ENCODE measurements around the gene ZNF277. TPM values are rescaled to one million over a fixed set of nuclear protein-coding genes. Genes with fewer than 3 reads are reported as not detected.

The ZNF277 gene
- total and polyA plus RNA-seq, 10 of the 15 experiments (the other 5 are each of a cell fraction or from before 2014, with no cell fraction given), result 10.6 to 33.9 (median 22.0) TPM

GRCh38 chr7:112263519-112263918 lies 57.0 kb downstream of the ZNF277 start (continued):
- TF ChIP-seq ZNF207 (IDR thresholded peaks at IDR 0.05; ENCODE audit: borderline replicate concordance), result no peak
- no peak for TF ChIP-seq POLR2AphosphoS2 (IDR thresholded peaks at IDR 0.05; ENCODE audit: low read depth, low read length)
- no peak for TF ChIP-seq IRF4 (IDR thresholded peaks at IDR 0.05; ENCODE audit: low read depth, low read length)
- no peak for TF ChIP-seq USF2 (IDR thresholded peaks at IDR 0.05; ENCODE audit: borderline replicate concordance, low read depth, low read length)
- no peak for TF ChIP-seq ASH2L (IDR thresholded peaks at IDR 0.05; ENCODE audit: borderline replicate concordance, low read depth)
- TF ChIP-seq, protein P1, sequence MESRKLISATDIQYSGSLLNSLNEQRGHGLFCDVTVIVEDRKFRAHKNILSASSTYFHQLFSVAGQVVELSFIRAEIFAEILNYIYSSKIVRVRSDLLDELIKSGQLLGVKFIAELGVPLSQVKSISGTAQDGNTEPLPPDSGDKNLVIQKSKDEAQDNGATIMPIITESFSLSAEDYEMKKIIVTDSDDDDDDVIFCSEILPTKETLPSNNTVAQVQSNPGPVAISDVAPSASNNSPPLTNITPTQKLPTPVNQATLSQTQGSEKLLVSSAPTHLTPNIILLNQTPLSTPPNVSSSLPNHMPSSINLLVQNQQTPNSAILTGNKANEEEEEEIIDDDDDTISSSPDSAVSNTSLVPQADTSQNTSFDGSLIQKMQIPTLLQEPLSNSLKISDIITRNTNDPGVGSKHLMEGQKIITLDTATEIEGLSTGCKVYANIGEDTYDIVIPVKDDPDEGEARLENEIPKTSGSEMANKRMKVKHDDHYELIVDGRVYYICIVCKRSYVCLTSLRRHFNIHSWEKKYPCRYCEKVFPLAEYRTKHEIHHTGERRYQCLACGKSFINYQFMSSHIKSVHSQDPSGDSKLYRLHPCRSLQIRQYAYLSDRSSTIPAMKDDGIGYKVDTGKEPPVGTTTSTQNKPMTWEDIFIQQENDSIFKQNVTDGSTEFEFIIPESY (IDR thresholded peaks at IDR 0.05), result no peak
- TF ChIP-seq SMARCA5 (IDR thresholded peaks at IDR 0.05), result no peak
- no peak for TF ChIP-seq CEBPZ (IDR thresholded peaks at IDR 0.05; ENCODE audit: low read depth, low read length)
- TF ChIP-seq, protein P2, sequence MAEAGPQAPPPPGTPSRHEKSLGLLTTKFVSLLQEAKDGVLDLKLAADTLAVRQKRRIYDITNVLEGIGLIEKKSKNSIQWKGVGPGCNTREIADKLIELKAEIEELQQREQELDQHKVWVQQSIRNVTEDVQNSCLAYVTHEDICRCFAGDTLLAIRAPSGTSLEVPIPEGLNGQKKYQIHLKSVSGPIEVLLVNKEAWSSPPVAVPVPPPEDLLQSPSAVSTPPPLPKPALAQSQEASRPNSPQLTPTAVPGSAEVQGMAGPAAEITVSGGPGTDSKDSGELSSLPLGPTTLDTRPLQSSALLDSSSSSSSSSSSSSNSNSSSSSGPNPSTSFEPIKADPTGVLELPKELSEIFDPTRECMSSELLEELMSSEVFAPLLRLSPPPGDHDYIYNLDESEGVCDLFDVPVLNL (IDR thresholded peaks at IDR 0.05; ENCODE audit: low read depth, low read length), result no peak
- no peak for TF ChIP-seq HDAC2 (IDR thresholded peaks at IDR 0.05)
- no peak for TF ChIP-seq KDM1A (IDR thresholded peaks at IDR 0.05; ENCODE audit: borderline replicate concordance)
